ENCODE measurements around the gene ZCCHC10.

- TF ChIP-seq GATA2 (CRISPR knock-in tag; IDR thresholded peaks at IDR 0.05): no peak
- TF ChIP-seq ZNF146 (CRISPR knock-in tag; IDR thresholded peaks at IDR 0.05; ENCODE audit: unreplicated experiment): no peak
- no peak for TF ChIP-seq JUND (IDR thresholded peaks at IDR 0.05; ENCODE audit: borderline replicate concordance, low read depth, low read length)
- no peak for TF ChIP-seq JUND (tag; IDR thresholded peaks at IDR 0.05; ENCODE audit: borderline replicate concordance, low read depth, low read length)
- TF ChIP-seq, protein P1, sequence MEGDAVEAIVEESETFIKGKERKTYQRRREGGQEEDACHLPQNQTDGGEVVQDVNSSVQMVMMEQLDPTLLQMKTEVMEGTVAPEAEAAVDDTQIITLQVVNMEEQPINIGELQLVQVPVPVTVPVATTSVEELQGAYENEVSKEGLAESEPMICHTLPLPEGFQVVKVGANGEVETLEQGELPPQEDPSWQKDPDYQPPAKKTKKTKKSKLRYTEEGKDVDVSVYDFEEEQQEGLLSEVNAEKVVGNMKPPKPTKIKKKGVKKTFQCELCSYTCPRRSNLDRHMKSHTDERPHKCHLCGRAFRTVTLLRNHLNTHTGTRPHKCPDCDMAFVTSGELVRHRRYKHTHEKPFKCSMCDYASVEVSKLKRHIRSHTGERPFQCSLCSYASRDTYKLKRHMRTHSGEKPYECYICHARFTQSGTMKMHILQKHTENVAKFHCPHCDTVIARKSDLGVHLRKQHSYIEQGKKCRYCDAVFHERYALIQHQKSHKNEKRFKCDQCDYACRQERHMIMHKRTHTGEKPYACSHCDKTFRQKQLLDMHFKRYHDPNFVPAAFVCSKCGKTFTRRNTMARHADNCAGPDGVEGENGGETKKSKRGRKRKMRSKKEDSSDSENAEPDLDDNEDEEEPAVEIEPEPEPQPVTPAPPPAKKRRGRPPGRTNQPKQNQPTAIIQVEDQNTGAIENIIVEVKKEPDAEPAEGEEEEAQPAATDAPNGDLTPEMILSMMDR (IDR thresholded peaks at IDR 0.05 in 2 of 3, conservative IDR thresholded peaks at IDR 0.05 in 1 of 3; ENCODE audit: insufficient read depth in 2 of 3, low read depth in 1 of 3, low read length in 3 of 3): no peak
- TF ChIP-seq KLF16 (IDR thresholded peaks at IDR 0.05): no peak
- no peak for TF ChIP-seq BACH1 (tag; IDR thresholded peaks at IDR 0.05)
- no peak for TF ChIP-seq POLR2AphosphoS5 (IDR thresholded peaks at IDR 0.05; ENCODE audit: control insufficient read depth, insufficient read depth, low read depth, low read length)
- no peak for TF ChIP-seq ELF1 (tag; IDR thresholded peaks at IDR 0.05)
- TF ChIP-seq POLR2A (conservative IDR thresholded peaks at IDR 0.05): no peak
- no peak for TF ChIP-seq E2F5 (CRISPR knock-in tag; IDR thresholded peaks at IDR 0.05)
Measured at GRCh38 chr5:132979367-132979940, 46.9 kb downstream of the ZCCHC10 start.
